Adrenal gland (tissue), 12 donors: ENCODE measurements around the gene MTUS2. TPM values are rescaled to one million over a fixed set of nuclear protein-coding genes. Genes with fewer than 3 reads are reported as not detected.
A peak's percentile ranks its signal among the peaks of the same experiment; 100 is the strongest.

Source experiments
- DNase-seq, 7 donors: peaks; one replicate each; pipeline ENCODE4 v3.0.0-alpha.2; 2019 to 2020
- H3K27ac ChIP-seq, 5 donors: fragments of 200-600 bp; sonication (generic) in 4 of 5; 1 replicate in 3 of 5; 2 replicates in 2 of 5; pipeline versions ENCODE4 v1.5.1 to v1.8.0; 2016 to 2020; ENCODE audit warnings: mild to moderate bottlenecking in 1 of 5
- H3K27me3 ChIP-seq: fragments of 200-600 bp; 2 replicates; pipeline ENCODE4 v1.8.0; 2021
- H3K36me3 ChIP-seq, 2 donors: fragments of 200-600 bp; replicated peaks in 1 of 2; 1 replicate in 1 of 2; 2 replicates in 1 of 2; pipeline versions ENCODE4 v1.5.1 to v1.8.0; 2018 to 2022
- H3K4me1 ChIP-seq, 2 donors: fragments of 200-600 bp; replicated peaks in 1 of 2; 1 replicate in 1 of 2; 2 replicates in 1 of 2; pipeline versions ENCODE4 v1.5.1 to v1.8.0; 2018 to 2021
- H3K4me3 ChIP-seq, 4 donors: fragments of 200-600 bp; sonication (generic) in 3 of 4; one replicate each; pipeline ENCODE4 v1.5.1; 2016 to 2018
- H3K9me3 ChIP-seq, 3 donors: fragments of 200-600 bp; sonication (generic) in 1 of 3; replicated peaks in 1 of 3; 1 replicate in 2 of 3; 2 replicates in 1 of 3; pipeline versions ENCODE4 v1.5.1 to v1.8.0; 2016 to 2021
- CTCF ChIP-seq, 6 experiments: fragments of 450-650 bp in 4 of 6; fragments of 200-600 bp in 2 of 6; sonication (generic) in 1 of 6; IDR thresholded peaks; 1 replicate in 5 of 6; 2 replicates in 1 of 6; pipeline versions ENCODE4 v1.5.1 to v1.8.0; 2016 to 2021; ENCODE audit warnings: antibody characterized with exemption in 6 of 6, mild to moderate bottlenecking in 2 of 6, moderate library complexity in 1 of 6
- POLR2A ChIP-seq, 2 donors: fragments of 450-650 bp; IDR thresholded peaks; one replicate each; pipeline ENCODE4 v1.6.1; 2017; ENCODE audit warnings: antibody characterized with exemption in 2 of 2, mild to moderate bottlenecking in 2 of 2, moderate library complexity in 1 of 2
- WGBS, 4 donors: extraction: QIAGEN DNeasy Blood & Tissue Kit in 2 of 4; methylation state at CpG; one replicate each; pipeline versions ENCODE4 v1.1.5 to v1.1.7; 2013 to 2017; 5-methylcytosine and 5-hydroxymethylcytosine counted together
- intact Hi-C, 2 donors: fragments of 100-400 bp; cut with DNase I; formaldehyde crosslinking; loops; one replicate each; pipeline versions ENCODE4 v1.14.1 to v1.15.0; 2022 to 2023
- polyA plus RNA-seq, 3 donors: library from polyadenylated mRNA; stranded (reverse); fragments of 200-250 nt in 2 of 3; fragments of 350-450 nt in 1 of 3; fragmentation: Illumina TruSeq in 1 of 3; extraction: RNeasy Lipid Tissue Mini Kit (QIAGEN cat#74804) in 1 of 3; gene quantifications; one replicate each; pipeline ENCODE4 v1.2.3, GENCODE V29; 2013 to 2014
- total RNA-seq, 9 donors: library from RNA; depleted of rRNA in 4 of 9; stranded (reverse); fragments of >200 nt in 4 of 9; fragments of 120-200 nt in 1 of 9; fragmentation: NEBNext Ultra II Directional in 1 of 9; extraction: Animal tissue kit (Norgen Biotek cat#: 25700) in 1 of 9; gene quantifications; one replicate each; pipeline versions ENCODE4 v1.1.0 to v1.2.4, GENCODE V29; 2013 to 2023
- donor health status: healthy with polysubstance abuse.
- donor health status: Bipolar disorder and iron deficiency.
- donor health status: DM: yes; HTN: yes; CAD: no.
- donor health status: DM: no; HTN: no; CAD: no.
- donor health status: DM: no; HTN: no; CAD: no.
- donor health status: DM: yes; HTN: yes; CAD: no.

The MTUS2 gene
- total and polyA plus RNA-seq, 12 donors = 0.07 to 0.24 (median 0.14) TPM; not detected in 5

DNA sequence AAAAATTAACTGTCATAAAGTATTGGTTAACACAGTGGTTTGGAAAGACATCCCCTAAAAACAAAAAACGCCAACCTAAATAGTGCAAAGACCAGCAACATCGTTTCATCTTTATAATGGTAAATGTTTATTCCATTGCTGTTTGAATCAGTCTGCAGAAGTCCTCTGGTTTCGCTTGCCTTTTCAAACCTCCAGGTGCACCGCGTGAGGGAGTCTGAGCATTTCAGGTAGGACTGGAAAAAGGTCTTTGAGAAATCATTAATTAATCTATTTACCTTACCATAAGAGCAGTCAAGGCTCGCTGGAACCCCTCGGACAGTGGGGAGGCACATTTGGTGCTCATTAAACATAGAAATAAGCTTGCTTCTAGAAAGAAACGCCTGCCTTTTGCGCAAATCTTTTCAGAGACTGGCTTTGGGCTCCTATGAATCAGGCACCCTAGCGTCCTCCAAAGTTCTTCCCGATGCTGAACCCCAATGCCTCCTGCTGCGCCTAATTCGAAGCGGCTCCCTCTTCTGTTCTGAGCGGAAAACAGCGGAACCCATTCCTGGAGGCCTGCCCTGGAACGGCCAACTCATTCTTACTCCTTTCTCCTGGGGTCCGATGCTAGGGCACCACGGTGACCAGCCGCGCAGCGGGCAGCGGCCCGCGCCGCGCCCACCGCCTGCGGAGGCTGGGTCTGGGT is 951 bp upstream of the MTUS2 start:
- Histone ChIP-seq H3K27ac (no peak overlapping the region), H3K9me3 (no peaks in the 10 kb centered on the region), H3K36me3 (no peaks in the 10 kb centered on the region), H3K4me1 (peaks cover 0 to 5% of the 10 kb centered on the region in 2 donors), H3K27me3 (peaks cover 31% of the 10 kb centered on the region), H3K4me3 (peak overlapping the region in 1 of 4 donors; percentile 41)
- intact Hi-C loops = loop anchor here in 1 of 2 donors (10.0 kb wide), 1 partner anchor 546 kb away; no protein-coding TSS in a partner anchor
- TF ChIP-seq POLR2A (IDR thresholded peaks at IDR 0.05) = no peak
- no peak for TF ChIP-seq CTCF (IDR thresholded peaks at IDR 0.05)
- WGBS, 4 donors = 6 to 15% (median 11%) methylated on average over 10 to 29 of the region's 29 CpGs
- DNase-seq = no peak

GRCh38 chr13:28819735-28820098 is 422 bp upstream of the MTUS2 start:
- TF ChIP-seq POLR2A (IDR thresholded peaks at IDR 0.05) (no peak), CTCF (IDR thresholded peaks at IDR 0.05) (peak in 2 of 6 experiments; percentile 14 to 43)
- H3K9me3 ChIP-seq = no peaks in the 10 kb centered on the region
- WGBS, 4 donors = 0 to 1% methylated on average over 46 to 55 of the region's 55 CpGs; no CpG with 5 or more reads in 2 of the 4 donors
- no peak overlapping the region for H3K27ac ChIP-seq
- intact Hi-C loops = loop anchor here in 1 of 2 donors (10.0 kb wide), 1 partner anchor 545 kb away; no protein-coding TSS in a partner anchor
- H3K27me3 ChIP-seq = peaks cover 31% of the 10 kb centered on the region
- H3K36me3 ChIP-seq = no peaks in the 10 kb centered on the region
- peak overlapping the region in 1 of 4 donors; percentile 41 for H3K4me3 ChIP-seq
- DNase-seq = peak in 5 of 7 donors; percentile 23 to 60 (median 46)
- H3K4me1 ChIP-seq = peaks cover 0 to 5% of the 10 kb centered on the region in 2 donors

DNA sequence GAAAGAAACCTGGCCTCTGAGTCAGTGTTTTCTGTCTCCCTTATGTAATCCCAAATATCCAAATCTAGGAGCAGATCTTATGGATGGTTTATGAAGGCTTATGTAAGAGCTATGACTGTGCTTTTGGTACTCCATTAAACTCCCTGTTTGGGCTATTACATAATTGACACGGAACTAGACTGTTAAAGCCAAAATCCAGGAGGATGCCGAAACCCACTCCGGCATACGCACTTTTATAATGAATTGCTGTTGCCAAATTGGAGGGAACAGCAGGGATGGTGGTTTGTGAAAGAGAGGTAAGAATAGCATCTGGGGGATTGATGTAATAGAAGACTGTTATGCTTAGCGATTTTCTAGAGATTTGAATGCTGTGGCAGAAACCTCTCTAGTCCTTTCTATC is 2.0 kb downstream of the MTUS2 start:
- H3K27me3 ChIP-seq = peaks cover 30% of the 10 kb centered on the region
- peaks cover 0 to 5% of the 10 kb centered on the region in 2 donors for H3K4me1 ChIP-seq
- intact Hi-C loops = no loop called here
- 83 to 89% (median 87%) methylated on average over 5 of the region's 5 CpGs for WGBS, 4 donors
- no peak overlapping the region for H3K4me3 ChIP-seq
- no peaks in the 10 kb centered on the region for H3K36me3 ChIP-seq
- H3K27ac ChIP-seq = no peak overlapping the region
- TF ChIP-seq CTCF (IDR thresholded peaks at IDR 0.05) (no peak), POLR2A (IDR thresholded peaks at IDR 0.05) (no peak)
- DNase-seq = no peak
- H3K9me3 ChIP-seq = no peaks in the 10 kb centered on the region

GRCh38 chr13:28822801-28823200 is 2.7 kb downstream of the MTUS2 start:
- intact Hi-C loops = no loop called here

More at GRCh38 chr13:28822801-28823200, 2.7 kb downstream of the MTUS2 start:
- no peak overlapping the region for H3K4me3 ChIP-seq
- H3K27ac ChIP-seq = no peak overlapping the region
- no peaks in the 10 kb centered on the region for H3K36me3 ChIP-seq
- H3K9me3 ChIP-seq = no peaks in the 10 kb centered on the region
- 64 to 79% (median 70%) methylated on average over 3 of the region's 3 CpGs for WGBS, 4 donors
- H3K4me1 ChIP-seq = peaks cover 0 to 5% of the 10 kb centered on the region in 2 donors
- DNase-seq = no peak
- TF ChIP-seq CTCF (IDR thresholded peaks at IDR 0.05) = no peak
- no peak for TF ChIP-seq POLR2A (IDR thresholded peaks at IDR 0.05)
- peaks cover 24% of the 10 kb centered on the region for H3K27me3 ChIP-seq
